Articular chondrocyte of knee joint (primary cell): ENCODE measurements around the gene OR4P4. TPM values are rescaled to one million over a fixed set of nuclear protein-coding genes. Genes with fewer than 3 reads are reported as not detected.

Experiments
- total RNA-seq: library from RNA; depleted of rRNA; stranded (reverse); fragments of >200 nt; gene quantifications from 2 replicates; pipeline ENCODE4 v1.2.3, GENCODE V29; 2012

OR4P4 gene
- not detected in 2 replicates for total RNA-seq

DNA sequence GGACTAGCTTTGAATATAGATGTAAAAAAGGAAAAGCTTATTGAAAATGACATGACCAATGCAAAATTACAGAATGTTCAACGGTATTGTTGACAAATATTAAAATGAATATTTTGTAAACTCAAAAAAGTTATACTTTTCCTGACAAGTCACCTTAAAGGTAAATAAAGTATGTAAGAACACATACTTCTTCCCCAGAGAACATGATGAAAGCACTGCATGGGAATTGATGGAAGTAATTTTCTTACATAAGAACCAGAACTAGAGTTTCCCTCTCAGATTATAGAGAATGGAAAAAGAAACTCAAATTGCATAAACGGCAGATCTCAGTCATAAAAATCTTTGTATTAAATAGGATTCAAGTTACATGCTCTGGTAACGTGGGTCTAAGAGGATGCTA lies at the start of gene OR4P4:
OR4P4 (plus strand) TSS at position 301 of the 400 bp plus-strand sequence.

DNA sequence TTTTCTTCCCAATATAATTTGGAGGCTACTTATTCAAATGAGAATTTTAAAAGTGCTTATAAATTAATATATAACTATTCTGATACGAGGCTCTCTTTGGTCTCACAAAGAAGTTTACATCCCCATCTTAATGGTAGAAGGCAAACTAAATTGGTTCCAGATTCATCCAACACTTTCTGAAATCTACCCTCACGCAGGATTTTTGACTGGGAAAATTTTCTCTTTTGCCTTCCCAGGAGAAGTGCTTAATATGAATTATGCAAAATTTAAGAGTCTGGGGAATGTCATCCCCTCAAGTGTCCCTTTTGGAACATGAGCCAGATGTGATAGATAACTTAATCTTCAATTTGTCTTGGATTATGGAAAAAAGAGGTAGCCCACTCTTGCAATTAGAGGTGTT lies 27.4 kb upstream of the OR4P4 start, which contains the start of gene OR4C11:
OR4C11 (minus strand) TSS at position 101 of the 400 bp plus-strand sequence. CDS start 3,272 bp downstream, outside the sequence.

DNA sequence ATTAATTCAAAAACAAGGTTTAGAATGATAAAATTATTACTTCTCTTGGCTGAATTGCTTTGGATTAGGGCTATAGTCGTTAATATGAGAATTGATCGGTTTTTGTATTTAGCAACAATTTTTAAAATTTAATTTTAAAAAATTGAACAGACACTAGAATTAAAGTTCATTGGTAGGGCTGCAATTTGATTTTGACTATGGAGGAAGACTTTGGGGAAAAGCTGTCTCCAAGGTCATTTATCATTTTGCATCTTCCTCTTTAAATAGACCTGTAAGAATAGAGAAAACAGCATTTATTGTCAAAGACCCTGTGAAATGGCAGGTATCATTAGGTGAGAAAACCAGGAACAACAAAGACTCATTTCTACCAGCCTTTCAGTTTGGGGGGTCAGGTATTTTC lies 13.1 kb downstream of the OR4P4 start, which contains the start of gene OR4S2:
OR4S2 (plus strand) TSS at position 301 of the 400 bp plus-strand sequence. CDS start 2,577 bp downstream, outside the sequence.

DNA sequence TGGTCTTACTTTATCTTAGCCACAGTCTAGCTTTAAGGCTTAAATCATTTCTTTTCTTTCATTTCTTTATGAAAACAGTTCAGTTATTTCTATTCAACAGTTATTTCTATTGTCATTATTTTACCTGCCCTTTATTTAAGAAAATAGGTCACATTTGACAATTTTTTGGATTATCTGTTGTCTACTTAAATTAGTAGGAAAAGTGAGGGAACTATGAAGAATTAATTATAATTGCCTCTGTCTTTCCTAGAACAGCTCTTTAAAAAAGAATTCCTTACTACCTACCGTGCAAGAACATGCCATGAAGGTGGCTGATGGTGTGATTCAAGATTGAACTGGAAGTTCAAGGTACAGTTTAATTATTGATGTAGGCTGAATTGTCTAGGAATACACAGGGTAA lies 27.0 kb downstream of the OR4P4 start, which contains the start of gene OR4C6:
OR4C6 (plus strand) TSS at position 301 of the 400 bp plus-strand sequence. CDS start 2,966 bp downstream, outside the sequence.

Other genes starting within 250 kb of the OR4P4 start
- not detected in 2 replicates for gene OR4C15, start 80.6 kb upstream of the OR4P4 start, total RNA-seq
- gene OR4C16, start 63.0 kb upstream of the OR4P4 start, total RNA-seq: not detected in 2 replicates
- not detected in 2 replicates for gene OR4C11, start 27.5 kb upstream of the OR4P4 start, total RNA-seq
- gene OR4S2, start 13.2 kb downstream of the OR4P4 start, total RNA-seq: not detected in 2 replicates
- not detected in 2 replicates for gene OR4C6, start 27.1 kb downstream of the OR4P4 start, total RNA-seq
- not detected in 2 replicates for gene OR5D13, start 138.3 kb downstream of the OR4P4 start, total RNA-seq
- gene OR5D14, start 160.4 kb downstream of the OR4P4 start, total RNA-seq: not detected in 2 replicates
- gene OR5L1, start 176.3 kb downstream of the OR4P4 start, total RNA-seq: not detected in 2 replicates
- gene OR5D18, start 184.5 kb downstream of the OR4P4 start, total RNA-seq: not detected in 2 replicates
- not detected in 2 replicates for gene OR5L2, start 192.1 kb downstream of the OR4P4 start, total RNA-seq
- not detected in 2 replicates for gene OR5D16, start 203.6 kb downstream of the OR4P4 start, total RNA-seq
- gene TRIM51, start 248.2 kb downstream of the OR4P4 start, total RNA-seq: not detected in 2 replicates